Activated CD8-positive, alpha-beta memory T cell treated with anti-CD3 and anti-CD28 coated beads for 36 hours (primary cell): Measurements from ENCODE around the gene DLX2. TPM values are rescaled to one million over a fixed set of nuclear protein-coding genes. Genes with fewer than 3 reads are reported as not detected.

Source experiments
- CTCF ChIA-PET: fragments of 350-600 bp; sonication (Branson Sonifier 250); formaldehyde crosslinking; loops from one replicate; lab custom pipeline; 2021; ENCODE audit warnings: antibody characterized with exemption; lab: Charles Lee
- POLR2A ChIA-PET: fragments of 350-600 bp; sonication (Branson Sonifier 250); formaldehyde crosslinking; loops from one replicate; lab custom pipeline; 2021; ENCODE audit warnings: antibody characterized with exemption; lab: Charles Lee
- total RNA-seq, 2 experiments: library from RNA; stranded (reverse); gene quantifications; one replicate each; pipeline ENCODE4 v1.2.3, GENCODE V29; 2021

DLX2 gene
- total RNA-seq, 2 experiments from 2014 or later, result not detected

DNA sequence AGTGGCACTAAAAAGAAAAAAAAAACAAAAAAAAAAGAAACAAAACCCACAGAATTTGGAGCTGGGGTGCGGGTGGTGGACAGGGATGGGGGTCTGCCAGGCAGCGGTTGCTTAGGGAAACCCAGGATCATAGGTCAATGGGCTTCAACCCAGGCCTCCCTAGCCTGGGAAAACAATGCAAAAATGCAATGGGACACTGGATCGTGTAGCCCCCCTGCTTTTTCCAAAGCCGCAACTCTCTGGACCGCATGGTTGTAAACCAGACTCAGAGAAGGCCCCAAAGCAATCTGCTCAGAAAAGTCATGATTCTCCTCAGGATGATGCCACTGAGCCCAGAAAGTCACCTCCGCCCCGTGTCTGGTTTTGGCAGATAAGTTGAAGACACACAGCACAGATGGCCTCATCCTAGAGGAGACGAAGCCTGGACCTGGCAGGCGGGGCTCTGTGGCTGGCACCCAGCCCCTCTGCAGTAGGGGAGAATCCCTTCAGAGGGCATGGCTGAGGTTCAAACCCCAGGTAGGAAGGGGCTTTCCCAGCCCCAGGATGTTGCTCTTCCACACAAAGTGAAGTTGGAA, 5.1 kb downstream of the DLX2 start:
- POLR2A ChIA-PET, result no interaction called here
- CTCF ChIA-PET, result no interaction called here

DNA sequence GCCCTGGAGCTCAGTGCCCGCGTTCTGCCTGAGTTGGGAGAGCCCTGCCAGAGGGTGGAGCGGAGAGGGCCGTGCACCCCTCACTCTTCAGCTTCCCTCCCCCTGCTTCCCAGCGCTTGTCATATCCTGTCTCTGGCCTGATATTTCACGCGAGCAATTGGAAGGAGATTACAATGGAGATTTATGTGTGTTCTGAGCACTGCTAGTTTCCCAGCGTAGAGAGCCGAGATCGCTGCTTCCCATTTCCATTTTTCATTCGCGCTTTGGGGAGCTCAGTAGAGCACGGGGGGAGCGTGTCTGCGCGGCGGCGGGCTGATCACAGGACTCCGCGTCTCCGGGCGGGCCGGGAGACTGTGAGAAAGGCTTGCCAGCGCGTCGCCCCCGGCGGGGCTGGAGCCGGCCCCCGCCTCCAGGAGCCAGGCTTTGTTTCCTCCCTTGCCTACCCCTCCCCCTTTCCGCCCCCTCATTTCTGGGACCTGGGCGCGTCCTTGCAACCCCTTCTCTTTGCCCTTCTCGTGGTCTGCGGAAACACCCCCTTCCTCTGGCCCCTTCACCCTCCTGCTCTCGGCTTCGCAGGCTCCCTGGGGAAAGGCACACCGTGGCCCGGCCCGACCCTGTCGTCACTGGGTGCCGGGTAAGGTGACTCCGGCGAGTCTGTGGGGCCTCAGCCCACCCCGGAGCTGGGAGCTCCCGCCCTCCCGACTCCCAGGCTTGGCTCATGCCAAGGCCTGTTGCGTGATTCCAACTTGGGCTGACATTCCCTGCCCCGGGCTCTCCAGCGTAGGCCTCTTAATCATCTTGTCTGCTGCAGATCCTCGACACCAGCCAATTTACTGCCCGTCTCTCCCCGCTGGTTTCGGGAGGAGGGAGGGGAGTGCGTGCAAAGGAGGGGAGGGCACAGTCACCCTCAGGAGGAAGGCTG, 5.8 kb downstream of the DLX2 start:
- POLR2A ChIA-PET, result no interaction called here
- CTCF ChIA-PET, result no interaction called here

DNA sequence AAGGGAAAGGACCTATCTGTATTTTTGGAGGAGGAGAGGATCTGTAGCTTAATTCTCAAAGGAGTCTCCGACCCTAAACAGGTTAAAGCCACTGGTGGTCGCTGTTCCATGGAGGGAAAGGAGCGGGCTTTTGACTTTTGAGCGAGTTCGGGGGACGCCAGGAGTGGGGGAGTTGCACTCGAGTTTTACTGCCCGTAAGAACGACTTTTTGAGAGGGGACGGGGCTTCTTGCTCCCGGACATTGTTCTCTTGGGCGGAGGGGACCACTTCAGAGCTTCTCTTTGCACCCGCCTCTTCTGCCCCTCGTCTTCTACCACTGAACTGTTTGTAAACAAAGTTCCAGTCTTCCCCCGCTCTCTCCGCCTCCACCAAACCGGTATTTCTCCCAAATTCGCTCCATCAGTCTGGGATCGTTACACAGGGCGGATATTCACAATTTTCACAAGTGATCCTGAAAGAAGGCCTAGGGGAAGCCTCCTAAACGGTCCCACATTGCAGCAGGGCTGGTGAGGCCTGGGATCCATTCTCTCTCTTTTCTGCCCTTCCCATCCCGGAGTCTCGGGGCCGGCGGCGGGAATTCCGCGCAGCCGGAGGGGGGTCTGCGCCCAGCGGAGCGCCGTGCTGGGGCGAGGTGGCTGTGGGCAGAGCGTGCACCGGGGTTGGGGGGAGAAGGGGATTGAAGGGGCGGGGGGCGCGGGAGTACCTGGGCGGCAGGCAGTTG, 6.6 kb downstream of the DLX2 start:
- ChIA-PET POLR2A (no interaction called here), CTCF (interaction anchor here (0.8 kb wide), 1 partner anchor 11 kb away, joined by 3 read pairs; the partner anchor contains the start of gene DLX1)

DNA sequence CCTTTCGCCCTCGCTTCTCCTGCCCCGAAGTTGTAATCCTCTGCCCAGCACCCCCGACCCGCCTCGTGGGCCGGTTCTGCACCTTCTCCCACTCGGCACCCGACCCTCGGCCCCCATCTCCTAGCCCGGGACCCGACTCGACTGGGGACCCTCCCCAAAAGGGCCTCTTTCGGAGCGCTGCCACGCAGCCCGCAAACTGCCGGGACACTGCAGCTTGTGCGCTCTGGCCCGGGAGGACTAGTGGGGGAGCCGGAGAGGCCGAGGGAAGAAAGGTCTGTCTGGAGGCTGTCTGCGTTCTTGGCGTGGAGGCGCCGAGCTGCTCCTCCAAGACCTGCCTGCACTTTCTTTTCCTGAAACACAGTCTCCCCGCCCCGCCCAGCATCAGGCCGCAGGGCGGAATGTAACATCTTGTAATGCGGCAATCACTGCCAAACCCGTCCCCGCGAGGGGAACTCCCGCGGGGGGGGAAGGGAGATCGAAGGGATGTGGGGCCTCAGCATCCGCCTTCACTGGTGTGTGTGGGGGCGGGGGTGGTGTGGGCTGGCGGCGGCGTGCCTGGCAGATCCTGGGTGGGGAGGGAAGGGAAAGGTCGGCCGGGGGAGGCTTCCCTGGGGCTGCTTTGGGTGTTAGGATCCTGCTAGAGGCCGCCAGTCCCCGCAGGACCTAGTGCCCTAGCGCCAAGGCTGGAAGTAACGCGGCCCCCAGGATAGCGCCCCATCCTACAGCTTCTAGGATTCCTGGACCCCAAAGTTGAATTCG, 7.4 kb downstream of the DLX2 start:
- ChIA-PET CTCF (interaction anchor here (0.8 kb wide), 1 partner anchor 10 kb away, joined by 3 read pairs; the partner anchor contains the start of gene DLX1), POLR2A (no interaction called here)

DNA sequence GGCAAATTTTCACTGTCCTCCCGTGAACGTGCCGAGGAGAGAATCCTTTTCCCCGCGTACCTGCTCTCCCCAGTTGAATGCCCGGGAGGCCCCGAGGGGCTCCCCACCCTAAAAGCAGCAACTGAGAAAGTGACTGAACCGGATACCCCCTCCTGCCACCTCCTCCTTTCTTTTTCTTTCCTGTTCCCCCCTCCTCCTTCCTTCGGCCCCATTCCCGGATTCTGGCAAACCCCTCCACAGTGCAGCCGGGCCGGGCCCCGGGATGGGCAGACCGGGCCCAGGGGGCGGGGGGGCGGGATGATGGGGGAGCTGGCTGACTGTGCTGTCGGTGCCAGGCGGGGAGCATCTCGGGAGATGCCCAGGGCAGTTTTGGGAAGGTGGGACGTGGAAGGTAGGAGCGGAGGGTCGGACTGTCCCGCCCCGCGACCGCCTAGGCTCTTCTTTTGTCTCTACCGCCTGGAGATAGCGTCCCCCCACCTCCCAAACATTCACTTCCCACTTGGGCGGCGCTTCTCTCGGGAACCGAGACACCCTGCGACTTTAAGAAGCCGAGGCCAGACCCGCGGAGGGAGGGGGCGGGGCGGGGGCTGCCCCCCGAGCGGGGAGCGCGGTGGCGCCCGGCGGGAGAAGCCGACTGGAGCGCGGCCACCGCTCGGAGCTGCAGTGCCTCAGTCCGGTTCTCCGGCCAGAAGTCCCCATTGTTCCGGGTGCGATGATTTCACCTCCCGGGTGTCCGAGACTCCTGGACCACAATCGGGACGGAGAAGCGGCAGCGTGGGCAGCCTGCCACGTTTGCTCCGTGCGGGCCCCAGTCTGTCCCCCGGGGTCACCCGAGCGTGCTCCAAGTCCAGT, 8.2 kb downstream of the DLX2 start:
- CTCF ChIA-PET, result no interaction called here
- POLR2A ChIA-PET, result no interaction called here

DNA sequence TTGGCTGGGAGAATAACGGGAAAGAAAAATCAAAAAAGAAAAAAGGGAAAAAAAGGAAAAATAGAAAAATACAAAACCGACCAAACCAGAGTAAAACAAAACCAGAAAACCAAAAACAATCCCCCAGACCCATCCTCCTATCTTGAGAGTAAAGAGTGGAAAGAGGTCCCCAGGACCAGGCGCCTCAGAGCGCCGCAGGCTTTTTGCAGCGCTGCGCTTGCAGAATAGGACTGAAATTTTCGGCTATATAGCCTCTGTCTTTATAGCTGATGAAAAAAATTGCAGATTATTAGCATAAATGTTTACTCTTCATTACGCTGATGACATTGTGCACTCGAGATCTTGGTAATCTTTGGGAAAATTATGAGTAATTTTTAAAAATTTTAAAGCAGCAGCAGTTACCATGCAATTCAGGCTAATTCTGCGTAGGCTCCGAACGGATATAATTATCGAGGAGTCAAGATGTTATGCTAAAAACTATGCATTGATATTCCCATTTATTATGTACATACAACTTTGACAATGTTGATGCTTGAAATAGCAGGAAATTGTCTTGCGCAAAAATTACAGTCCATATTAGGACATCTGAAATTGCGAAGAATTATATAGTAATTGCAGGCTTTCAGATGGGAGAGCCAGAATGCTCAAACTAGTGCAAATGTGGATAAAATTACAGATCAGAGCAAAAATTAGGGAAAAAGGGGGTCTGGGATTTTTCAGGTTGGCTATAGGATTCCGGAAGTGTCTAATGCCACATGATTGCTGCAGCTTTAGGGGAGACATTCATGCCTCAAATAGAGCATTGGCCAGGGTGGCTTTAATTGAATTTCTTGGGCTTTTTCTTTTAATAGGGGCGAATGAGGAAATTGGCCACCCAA, 9.0 kb downstream of the DLX2 start:
- ChIA-PET CTCF (interaction anchor here (1.0 kb wide), 1 partner anchor 34 kb away, joined by 3 read pairs; no protein-coding TSS in a partner anchor), POLR2A (no interaction called here)

DNA sequence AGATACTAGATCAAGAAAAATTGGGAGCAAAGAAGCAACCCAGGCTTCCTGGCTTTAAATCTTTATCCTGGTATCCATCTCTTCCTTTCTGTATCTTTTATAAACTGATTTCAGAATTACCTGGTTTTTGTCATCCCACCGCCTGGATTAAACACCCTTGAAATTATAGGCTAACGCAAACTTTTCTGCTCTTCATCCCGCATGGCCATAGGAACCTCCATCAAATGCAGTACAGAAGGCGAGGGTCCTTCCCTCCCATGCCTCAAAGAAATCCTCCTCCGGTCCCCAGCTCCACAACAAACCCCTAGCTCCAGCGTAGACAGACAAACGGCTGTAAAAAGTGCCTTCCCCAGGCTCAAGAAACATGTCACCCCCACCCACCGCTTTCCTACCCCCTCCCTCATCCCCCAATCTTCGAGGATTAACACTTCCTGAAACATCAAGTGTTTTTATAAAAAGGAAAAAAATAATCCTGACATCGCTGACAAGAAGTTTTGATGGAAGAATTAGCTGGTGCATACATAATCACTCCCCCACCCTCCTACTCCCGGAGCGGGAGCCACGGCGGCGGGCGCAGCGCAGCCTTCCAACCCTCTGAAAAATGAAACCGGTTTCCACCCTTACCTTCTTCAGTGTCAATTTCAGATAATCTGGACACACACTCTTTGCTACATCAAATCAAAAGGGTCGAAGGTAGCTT, 9.8 kb downstream of the DLX2 start:
- ChIA-PET CTCF (interaction anchor here (1.0 kb wide), 1 partner anchor 33 kb away, joined by 3 read pairs; no protein-coding TSS in a partner anchor), POLR2A (no interaction called here)

DNA sequence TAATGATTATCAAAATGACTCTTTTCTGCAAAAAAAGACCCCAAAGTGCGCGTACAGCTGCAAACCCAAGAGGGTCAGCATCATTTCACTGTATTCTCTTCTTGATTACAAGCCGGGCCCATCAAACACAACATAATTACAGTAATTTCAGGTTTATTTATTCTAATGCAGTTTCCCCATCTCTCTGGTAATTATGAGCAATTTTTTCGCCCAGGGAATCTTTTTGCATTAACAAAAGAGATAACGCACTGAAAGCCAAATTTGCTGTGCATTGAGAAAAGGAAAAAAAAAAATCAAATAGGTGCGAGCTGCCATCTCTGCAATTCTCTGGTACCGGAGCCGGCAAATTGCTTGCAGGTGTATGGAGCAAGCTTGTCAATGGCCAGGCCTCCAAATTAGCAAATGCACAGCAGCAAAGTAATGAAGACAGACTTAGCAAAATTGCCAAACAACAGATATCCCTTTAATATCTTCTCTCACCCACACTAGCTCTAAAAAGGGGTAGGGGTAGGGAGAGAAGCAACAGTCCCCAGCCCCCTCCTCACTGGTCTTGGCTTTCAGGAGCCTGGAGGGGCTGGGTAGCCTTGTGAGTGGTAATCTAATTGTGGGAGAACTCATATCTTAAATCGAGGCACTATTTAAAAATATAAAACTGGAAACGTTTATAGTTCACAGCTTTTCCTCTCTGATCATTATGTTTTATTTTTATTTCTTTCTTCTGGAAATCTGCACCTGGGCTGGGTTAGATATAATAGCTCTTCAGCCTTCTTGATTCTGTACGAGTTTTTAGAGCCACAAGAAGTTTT, 10.7 kb downstream of the DLX2 start:
- CTCF ChIA-PET, result interaction anchor here (0.7 to 1.1 kb wide), 2 partner anchors 8 to 10 kb away, joined by 3 read pairs; no protein-coding TSS in a partner anchor
- POLR2A ChIA-PET, result no interaction called here

DNA sequence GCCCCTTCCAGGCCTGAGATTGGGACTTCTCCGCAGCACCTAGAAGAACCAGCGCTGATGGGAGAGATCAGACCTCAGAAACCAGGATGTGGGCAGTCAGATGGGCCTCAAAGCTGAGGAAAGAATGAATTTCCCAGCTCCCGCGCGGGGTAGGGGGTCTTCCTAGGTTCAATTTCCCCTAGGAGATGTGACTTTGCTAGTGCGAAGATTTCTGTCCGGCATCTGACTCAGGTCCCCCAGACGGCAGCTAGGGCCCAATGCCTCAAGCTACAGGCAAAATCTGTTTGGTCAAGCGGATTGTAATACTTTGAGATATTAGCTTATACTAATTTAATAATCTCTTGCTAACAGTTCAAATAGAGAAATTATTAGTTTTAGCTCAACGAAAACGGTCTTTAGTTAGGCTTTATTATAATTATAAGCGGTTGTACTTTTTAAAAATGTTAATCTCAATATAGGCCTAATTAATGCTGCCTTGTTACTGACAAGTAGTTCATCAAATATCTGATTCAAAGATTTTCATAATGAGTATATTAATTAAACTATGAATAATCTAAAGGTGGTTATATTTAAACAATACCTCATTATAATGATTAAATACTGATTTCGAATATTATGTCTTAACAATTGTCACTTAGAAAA, 11.6 kb downstream of the DLX2 start:
- POLR2A ChIA-PET, result no interaction called here
- CTCF ChIA-PET, result interaction anchor here (0.7 to 1.1 kb wide), 2 partner anchors 9 to 10 kb away, joined by 3 read pairs; no protein-coding TSS in a partner anchor

DNA sequence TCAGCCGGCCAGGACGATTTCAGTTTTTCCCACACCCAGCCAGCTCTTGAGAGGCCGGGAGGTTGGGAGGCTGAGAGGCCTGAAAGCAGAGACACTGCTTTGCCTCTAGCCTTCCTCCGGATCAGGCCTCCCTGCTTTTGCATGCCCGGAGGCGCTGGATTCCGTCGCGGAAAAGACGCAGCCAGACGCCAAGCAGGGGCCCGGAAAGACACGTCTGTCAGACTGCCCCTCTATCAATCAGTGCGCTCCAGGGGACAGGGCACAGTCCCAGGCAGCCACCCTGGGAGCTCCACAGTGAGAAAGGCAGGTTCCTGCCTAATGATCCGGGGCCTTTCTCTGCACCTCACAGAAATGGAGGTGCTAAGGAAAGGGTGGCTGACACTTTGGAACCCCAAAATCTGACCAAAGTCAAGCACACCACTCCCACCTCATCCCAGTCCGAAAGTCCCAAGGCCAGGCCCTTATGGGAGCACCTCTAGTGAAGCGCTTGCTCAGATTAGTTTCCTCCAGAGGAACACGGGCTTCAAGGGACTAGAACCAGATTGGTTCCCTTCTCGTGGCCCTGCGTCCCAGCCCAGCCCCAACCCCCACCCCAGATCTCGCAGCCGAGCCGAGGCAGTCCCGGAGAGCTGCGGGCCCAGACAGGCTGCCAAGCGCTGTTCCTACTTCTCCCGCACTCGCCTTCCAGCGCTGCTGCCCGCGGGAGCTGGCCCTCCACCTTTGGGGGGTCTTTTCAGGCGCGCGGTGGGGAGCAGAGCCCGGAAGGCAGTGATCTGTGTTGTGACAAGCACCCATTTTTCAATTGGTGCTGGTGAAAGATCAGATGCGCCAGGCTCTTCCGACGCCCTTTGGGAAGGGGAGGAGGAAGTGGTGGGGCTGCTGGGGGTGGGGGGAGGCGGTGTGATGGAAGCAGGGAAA, 12.4 kb downstream of the DLX2 start:
- POLR2A ChIA-PET, result no interaction called here
- CTCF ChIA-PET, result interaction anchor here (1.1 kb wide), 1 partner anchor 10 kb away, joined by 3 read pairs; no protein-coding TSS in a partner anchor

DNA sequence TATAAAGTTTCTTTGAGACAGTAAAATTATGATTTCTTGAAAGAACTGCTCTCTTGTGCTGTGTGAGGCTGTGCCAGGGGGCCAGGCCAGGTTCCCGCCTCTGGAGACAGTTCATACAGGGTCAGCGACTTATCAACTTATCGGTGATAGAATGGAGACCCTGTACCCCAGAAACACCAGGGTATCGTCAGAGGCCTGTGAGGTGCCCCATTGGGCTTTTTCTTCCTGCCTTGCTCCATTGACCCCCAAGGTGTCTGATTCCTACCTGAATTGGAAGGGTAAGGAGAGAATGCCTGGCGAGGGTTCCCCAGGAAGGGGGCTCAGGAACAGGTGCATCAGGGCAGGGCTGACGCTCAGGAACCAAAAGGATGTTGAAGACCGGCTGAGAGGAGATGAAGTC, 13.1 kb downstream of the DLX2 start:
- POLR2A ChIA-PET, result no interaction called here
- CTCF ChIA-PET, result interaction anchor here (2.5 kb wide), 1 partner anchor 17 kb away, joined by 6 read pairs; no protein-coding TSS in a partner anchor

DNA sequence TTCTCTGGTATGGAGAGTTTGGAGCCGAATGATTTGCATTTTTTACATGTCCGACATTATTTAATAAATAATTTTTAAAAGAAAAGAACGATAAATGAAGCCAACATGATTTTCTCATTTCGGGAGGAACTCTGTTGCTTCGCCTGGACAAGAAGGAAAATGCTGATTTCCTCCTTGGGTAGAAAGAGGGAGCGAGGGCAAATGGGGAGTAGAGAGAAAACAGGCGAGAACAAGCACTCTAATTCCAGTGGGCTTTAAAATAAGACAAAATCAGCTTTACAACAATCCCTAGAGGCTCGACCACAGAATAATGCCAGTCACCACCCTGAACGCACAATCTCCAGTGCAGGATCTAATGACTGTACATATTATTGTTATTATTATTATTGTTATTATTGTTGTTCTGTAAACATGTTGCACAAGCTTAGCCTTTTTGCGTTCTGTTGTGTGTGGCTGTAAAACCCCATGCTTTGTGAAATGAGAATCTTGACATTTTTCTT, 13.6 kb downstream of the DLX2 start:
- ChIA-PET CTCF (interaction anchor here (0.6 to 2.5 kb wide), 4 partner anchors 13 to 383 kb away, joined by 3 to 9 read pairs (median 5); partner anchors contain the start of gene DLX2), POLR2A (no interaction called here)

DNA sequence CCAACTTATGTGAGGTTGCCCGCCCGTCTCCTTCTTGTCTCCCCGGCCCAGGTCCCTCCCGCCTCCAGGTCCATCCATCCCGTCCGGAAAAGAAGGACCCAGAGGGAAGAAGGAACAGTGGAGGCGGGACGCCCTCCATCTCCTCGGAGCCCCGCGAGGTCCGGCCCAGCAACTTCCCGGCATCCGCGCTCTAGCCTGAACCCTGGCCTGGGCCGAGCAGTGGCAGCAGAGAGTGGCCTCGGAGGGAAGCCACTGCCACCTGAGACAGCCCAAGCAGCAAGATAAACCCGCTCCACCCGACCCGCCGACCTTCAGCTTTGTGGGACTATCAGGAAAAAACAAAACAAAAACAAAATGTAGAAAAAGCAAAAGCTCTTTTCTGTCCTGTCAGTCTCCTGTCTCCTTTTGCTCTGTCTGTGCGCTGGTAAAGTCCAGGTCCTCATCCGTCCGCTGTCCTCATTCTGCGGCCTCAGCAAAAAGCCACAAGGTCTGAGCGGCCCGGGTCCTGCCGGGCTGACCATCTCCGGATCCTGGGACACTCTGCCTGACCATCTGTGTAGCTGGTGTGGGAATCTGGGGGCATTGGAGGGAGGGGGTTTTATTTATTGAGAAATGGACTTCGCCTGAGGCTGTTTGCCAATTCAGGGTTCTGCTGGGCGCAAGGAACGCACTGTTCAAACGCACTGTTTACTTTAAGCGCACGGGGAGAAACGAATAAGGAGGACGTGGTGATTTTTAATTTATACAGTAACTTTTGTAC, 14.3 kb downstream of the DLX2 start:
- POLR2A ChIA-PET, result no interaction called here

More for the DNA sequence above, 14.3 kb downstream of the DLX2 start:
- CTCF ChIA-PET, result interaction anchor here (0.6 to 2.5 kb wide), 5 partner anchors 13 to 382 kb away, joined by 3 to 9 read pairs (median 5); partner anchors contain the start of gene DLX2
